Stimulated activated naive B cell treated with anti-CD40 and anti-IgM and Interleukin-4, amounts not matched to agents 10 μg/mL and 1 μg/mL and 100 μg/mL, for 72 hours (primary cell): ENCODE data around the gene ST6GAL1.
A peak's percentile ranks its signal among the peaks of the same experiment; 100 is the strongest.
"Not testable (repeated sequence)": the region's sequence is repeated elsewhere in the genome, so short reads cannot be mapped to it uniquely, and the experiment has no call there.

Experiments
- ATAC-seq, 2 donors: fragments of 150-1000 bp; cut with Tn5 transposase; replicated peaks; 2 replicates each; pipeline ENCODE4 v1.10.0; 2021; ENCODE audit warnings: moderate library complexity in 1 of 2
- DNase-seq: peaks from one replicate; pipeline ENCODE4 v3.0.0; 2021
- H3K27ac Mint-ChIP-seq: one replicate; pipeline ENCODE4 v1.8.0; 2022; ENCODE audit warnings: mild to moderate bottlenecking, mixed read lengths
- H3K27me3 Mint-ChIP-seq, 2 donors: one replicate each; pipeline ENCODE4 v1.8.0; 2022; ENCODE audit warnings: mixed read lengths in 2 of 2
- H3K36me3 Mint-ChIP-seq, 2 donors: one replicate each; pipeline ENCODE4 v1.8.0; 2022; ENCODE audit warnings: mixed read lengths in 2 of 2, mild to moderate bottlenecking in 1 of 2
- H3K4me1 Mint-ChIP-seq, 2 donors: one replicate each; pipeline ENCODE4 v1.8.0; 2022; ENCODE audit warnings: mixed read lengths in 2 of 2, mild to moderate bottlenecking in 1 of 2
- H3K4me3 Mint-ChIP-seq, 2 donors: one replicate each; pipeline ENCODE4 v1.8.0; 2022; ENCODE audit warnings: mild to moderate bottlenecking in 2 of 2, mixed read lengths in 2 of 2, moderate library complexity in 1 of 2
- H3K9me3 Mint-ChIP-seq, 2 donors: one replicate each; pipeline ENCODE4 v1.8.0; 2022; ENCODE audit warnings: mixed read lengths in 2 of 2, mild to moderate bottlenecking in 1 of 2

The ST6GAL1 gene

GRCh38 chr3:187044867-187045552 lies 114.7 kb downstream of the ST6GAL1 start:
- ATAC-seq (no peak), DNase-seq (no peak)
- H3K4me3 Mint-ChIP-seq: no peak overlapping the region
- peaks cover 58 to 98% of the 10 kb centered on the region in 2 donors for H3K4me1 Mint-ChIP-seq
- peak overlapping the region; percentile 72 for H3K27ac Mint-ChIP-seq
- H3K27me3 Mint-ChIP-seq: no peaks in the 10 kb centered on the region
- H3K36me3 Mint-ChIP-seq: peaks cover 80 to 91% of the 10 kb centered on the region in 2 donors
- H3K9me3 Mint-ChIP-seq: peaks cover 0 to 4% of the 10 kb centered on the region in 2 donors

GRCh38 chr3:187046033-187046432 lies 115.7 kb downstream of the ST6GAL1 start:
- no peak for ATAC-seq
- DNase-seq: no peak
- peaks cover 1 to 4% of the 10 kb centered on the region in 2 donors for H3K9me3 Mint-ChIP-seq
- H3K27me3 Mint-ChIP-seq: no peaks in the 10 kb centered on the region
- peaks cover 79 to 91% of the 10 kb centered on the region in 2 donors for H3K36me3 Mint-ChIP-seq
- H3K27ac Mint-ChIP-seq: peak overlapping the region; percentile 72
- H3K4me1 Mint-ChIP-seq: peaks cover 54 to 94% of the 10 kb centered on the region in 2 donors
- peak overlapping the region; percentile 18 to 28 for H3K4me3 Mint-ChIP-seq

GRCh38 chr3:187049462-187050101 lies 119.3 kb downstream of the ST6GAL1 start:
- H3K4me1 Mint-ChIP-seq: peaks cover 39 to 86% of the 10 kb centered on the region in 2 donors
- H3K36me3 Mint-ChIP-seq: peaks cover 79 to 94% of the 10 kb centered on the region in 2 donors
- peaks cover 4 to 11% of the 10 kb centered on the region in 2 donors for H3K9me3 Mint-ChIP-seq
- no peak for DNase-seq
- peak overlapping the region; percentile 81 for H3K27ac Mint-ChIP-seq
- H3K4me3 Mint-ChIP-seq: peak overlapping the region; percentile 6 to 39
- ATAC-seq: no peak
- no peaks in the 10 kb centered on the region for H3K27me3 Mint-ChIP-seq

- Mint-ChIP-seq H3K27me3 (no peaks in the 10 kb centered on the region), H3K9me3 (peaks cover 16 to 23% of the 10 kb centered on the region in 2 donors), H3K36me3 (peaks cover 85 to 96% of the 10 kb centered on the region in 2 donors), H3K4me3 (no peak overlapping the region), H3K4me1 (peaks cover 48 to 83% of the 10 kb centered on the region in 2 donors), H3K27ac (peak overlapping the region; percentile 32)
- DNase-seq (no peak), ATAC-seq (no peak)
Measured at GRCh38 chr3:187051066-187051465, 120.7 kb downstream of the ST6GAL1 start.

DNA sequence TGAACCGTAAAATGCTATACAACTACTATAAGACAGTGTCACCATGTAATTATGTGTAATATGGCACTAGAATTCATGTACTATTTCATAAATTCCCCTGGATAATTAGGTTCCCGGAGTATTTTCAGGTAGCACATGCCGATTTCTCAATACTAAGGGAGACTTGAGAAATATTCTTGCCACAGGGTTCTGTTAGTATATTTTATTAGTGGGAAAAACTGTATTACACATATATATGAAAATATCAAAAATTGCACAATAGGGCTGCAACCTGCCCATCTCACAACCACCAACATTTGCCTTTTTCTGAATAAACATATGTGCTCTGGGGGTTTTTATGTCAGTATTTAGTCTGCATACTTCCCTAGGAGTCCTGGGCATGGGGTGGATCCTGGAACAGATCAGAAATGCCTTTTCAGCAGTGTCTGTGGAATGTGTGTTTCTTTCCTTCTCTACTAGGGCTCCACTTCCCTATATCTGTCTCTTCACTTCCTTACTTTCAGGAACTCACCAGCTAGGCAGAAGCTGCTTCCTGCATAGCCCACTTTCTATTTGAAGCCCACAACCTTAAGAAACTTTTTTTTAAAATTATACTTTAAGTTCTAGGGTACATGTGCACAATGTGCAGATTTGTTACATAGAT lies 121.5 kb downstream of the ST6GAL1 start:
- DNase-seq (no peak), ATAC-seq (no peak)
- Mint-ChIP-seq H3K27ac (no peak overlapping the region), H3K27me3 (no peaks in the 10 kb centered on the region), H3K36me3 (peaks cover 87 to 97% of the 10 kb centered on the region in 2 donors), H3K4me3 (no peak overlapping the region), H3K4me1 (peaks cover 44 to 79% of the 10 kb centered on the region in 2 donors), H3K9me3 (peaks cover 21 to 27% of the 10 kb centered on the region in 2 donors)

- not testable (repeated sequence) for ATAC-seq, H3K4me3 Mint-ChIP-seq, DNase-seq, H3K27me3 Mint-ChIP-seq
- Mint-ChIP-seq H3K36me3 (peaks cover 90 to 98% of the 10 kb centered on the region in 2 donors), H3K27ac (peak overlapping the region; percentile 56), H3K9me3 (peaks cover 27 to 31% of the 10 kb centered on the region in 2 donors), H3K4me1 (peaks cover 48 to 79% of the 10 kb centered on the region in 2 donors)
Measured at GRCh38 chr3:187052427-187052826, 122.1 kb downstream of the ST6GAL1 start.

GRCh38 chr3:187054433-187054832 lies 124.1 kb downstream of the ST6GAL1 start:
- not testable (repeated sequence) for DNase-seq, H3K27me3 Mint-ChIP-seq, ATAC-seq, H3K4me3 Mint-ChIP-seq
- H3K9me3 Mint-ChIP-seq: peaks cover 27 to 33% of the 10 kb centered on the region in 2 donors
- peaks cover 94 to 97% of the 10 kb centered on the region in 2 donors for H3K36me3 Mint-ChIP-seq
- peak overlapping the region; percentile 14 for H3K27ac Mint-ChIP-seq
- peaks cover 45 to 76% of the 10 kb centered on the region in 2 donors for H3K4me1 Mint-ChIP-seq

- peak overlapping the region; percentile 76 for H3K27ac Mint-ChIP-seq
- H3K27me3 Mint-ChIP-seq, H3K4me3 Mint-ChIP-seq: not testable (repeated sequence)
Measured at GRCh38 chr3:187057803-187058202, 127.5 kb downstream of the ST6GAL1 start.

GRCh38 chr3:187061748-187062147 lies 131.4 kb downstream of the ST6GAL1 start:
- Mint-ChIP-seq H3K9me3 (peaks cover 7 to 9% of the 10 kb centered on the region in 2 donors), H3K27ac (no peak overlapping the region)
- ATAC-seq: no peak

More at GRCh38 chr3:187057803-187058202, 127.5 kb downstream of the ST6GAL1 start:
- H3K9me3 Mint-ChIP-seq: peaks cover 23 to 32% of the 10 kb centered on the region in 2 donors
- not testable (repeated sequence) for DNase-seq, ATAC-seq
- H3K4me1 Mint-ChIP-seq: peaks cover 41 to 80% of the 10 kb centered on the region in 2 donors
- peaks cover 81 to 91% of the 10 kb centered on the region in 2 donors for H3K36me3 Mint-ChIP-seq

GRCh38 chr3:187062526-187063177 lies 132.3 kb downstream of the ST6GAL1 start:
- no peak for DNase-seq
- peak overlapping the region; percentile 7 to 18 for H3K4me3 Mint-ChIP-seq
- peak overlapping the region; percentile 52 for H3K27ac Mint-ChIP-seq
- H3K4me1 Mint-ChIP-seq: peaks cover 56 to 91% of the 10 kb centered on the region in 2 donors
- no peaks in the 10 kb centered on the region for H3K27me3 Mint-ChIP-seq
- peaks cover 63 to 83% of the 10 kb centered on the region in 2 donors for H3K36me3 Mint-ChIP-seq
- H3K9me3 Mint-ChIP-seq: peaks cover 0 to 3% of the 10 kb centered on the region in 2 donors
- no peak for ATAC-seq

More at GRCh38 chr3:187061748-187062147, 131.4 kb downstream of the ST6GAL1 start:
- peaks cover 57 to 90% of the 10 kb centered on the region in 2 donors for H3K4me1 Mint-ChIP-seq
- no peak overlapping the region for H3K4me3 Mint-ChIP-seq
- H3K27me3 Mint-ChIP-seq: no peaks in the 10 kb centered on the region
- peaks cover 64 to 83% of the 10 kb centered on the region in 2 donors for H3K36me3 Mint-ChIP-seq
- no peak for DNase-seq

DNA sequence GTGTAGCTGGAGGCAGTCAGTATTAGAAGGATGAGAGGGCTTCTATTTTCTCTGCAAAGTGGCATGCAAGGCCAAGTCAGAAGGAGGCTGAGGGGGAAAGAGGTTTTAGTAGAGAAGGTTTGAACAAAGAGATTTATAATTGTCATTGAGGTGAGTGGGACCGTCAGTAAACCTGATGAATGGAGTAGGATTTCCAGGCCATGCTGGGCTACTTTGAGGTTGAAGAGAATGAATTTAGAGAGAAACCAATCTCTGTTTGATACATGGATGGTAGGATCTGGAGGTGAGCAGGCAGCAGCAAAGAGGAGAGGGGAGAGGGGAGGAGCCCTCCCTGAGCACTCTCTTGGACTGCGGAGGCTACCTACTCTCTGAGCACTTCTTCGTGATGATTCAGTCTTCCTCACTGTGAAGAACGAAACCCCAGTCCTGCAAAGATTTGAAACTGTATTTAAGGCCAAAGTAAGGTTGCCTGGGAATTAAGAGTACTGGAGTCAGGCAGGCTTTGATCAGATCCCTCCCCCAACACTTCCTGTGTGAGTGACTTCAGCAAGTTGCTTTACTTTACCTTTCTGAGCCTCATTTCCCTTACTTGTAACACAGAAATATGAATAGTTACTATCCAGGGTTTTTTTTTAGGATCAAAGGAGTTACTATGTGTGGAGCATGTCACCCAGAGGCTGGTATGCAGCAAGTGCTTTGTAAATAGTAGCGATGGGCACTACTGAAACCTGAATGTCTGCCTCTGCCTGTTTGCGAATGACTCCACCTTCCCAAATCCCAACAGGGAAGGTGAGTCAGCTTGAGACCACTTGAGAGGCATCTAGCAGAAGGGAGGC lies 133.2 kb downstream of the ST6GAL1 start:
- peak overlapping the region; percentile 97 for H3K27ac Mint-ChIP-seq
- ATAC-seq: no peak
- peaks cover 61 to 82% of the 10 kb centered on the region in 2 donors for H3K36me3 Mint-ChIP-seq
- H3K4me1 Mint-ChIP-seq: peaks cover 57 to 93% of the 10 kb centered on the region in 2 donors
- no peak for DNase-seq
- no peaks in the 10 kb centered on the region for H3K27me3 Mint-ChIP-seq
- H3K9me3 Mint-ChIP-seq: peaks cover 0 to 3% of the 10 kb centered on the region in 2 donors
- H3K4me3 Mint-ChIP-seq: peak overlapping the region; percentile 18 to 48

DNA sequence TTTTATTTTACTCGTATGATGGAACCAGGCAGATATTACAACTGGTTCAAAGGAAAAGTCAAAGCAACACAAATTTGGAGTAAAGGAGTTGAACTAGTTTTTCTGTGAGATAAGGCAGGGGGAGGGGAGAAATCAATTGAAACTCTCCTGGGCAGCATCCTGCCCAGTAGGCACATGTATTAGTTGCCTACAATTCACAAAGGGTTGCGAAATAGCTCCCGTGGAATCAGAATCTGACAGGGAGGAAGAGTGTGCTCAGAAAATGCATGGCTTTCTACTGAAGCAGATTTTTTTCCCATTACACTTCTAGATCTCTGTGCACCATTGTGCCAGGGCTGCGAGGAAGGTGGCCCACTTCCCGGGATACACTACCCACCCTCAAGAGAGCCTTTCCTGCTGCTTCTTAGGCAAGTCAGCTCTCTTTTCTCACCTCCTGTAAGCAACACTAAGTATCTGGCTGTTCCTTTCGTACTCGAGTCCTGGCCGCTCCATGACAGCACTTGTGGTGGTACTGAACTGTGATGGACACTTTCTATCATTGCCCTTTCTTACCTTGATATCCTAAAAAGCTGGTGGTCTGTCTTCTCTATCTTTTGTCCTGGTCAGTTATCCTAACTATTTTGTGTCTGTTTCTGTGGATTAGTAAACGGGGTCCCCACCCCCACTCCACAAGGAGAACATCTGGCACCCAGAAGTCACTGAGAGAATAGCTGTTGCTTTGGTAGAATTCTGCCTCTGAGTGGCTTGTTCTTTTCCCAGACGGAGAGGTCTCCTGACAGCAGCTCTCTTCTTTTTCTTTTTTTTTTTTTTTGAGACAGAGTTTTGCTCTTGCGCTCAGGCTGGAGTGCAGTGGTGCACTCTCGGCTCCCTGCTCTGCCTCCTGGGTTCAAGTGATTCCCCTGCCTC lies 134.1 kb downstream of the ST6GAL1 start:
- Mint-ChIP-seq H3K27ac (peak overlapping the region; percentile 97), H3K4me3 (peak overlapping the region; percentile 48 to 62), H3K4me1 (peaks cover 55 to 94% of the 10 kb centered on the region in 2 donors), H3K9me3 (peaks cover 1 to 2% of the 10 kb centered on the region in 2 donors), H3K36me3 (peaks cover 61 to 82% of the 10 kb centered on the region in 2 donors), H3K27me3 (no peaks in the 10 kb centered on the region)
- no peak for DNase-seq
- ATAC-seq: no peak
